Activated T-cell treated with anti-CD3 and anti-CD28 coated beads, Interleukin-2, amount 50 U/mL, for 4 hours (primary cell): ENCODE results near the gene SLC3A2. TPM values are rescaled to one million over a fixed set of nuclear protein-coding genes. Genes with fewer than 3 reads are reported as not detected.

Experiments
- ATAC-seq, 2 donors: fragments of 200-7000 bp; cut with Tn5 transposase; one replicate each; pipeline ENCODE4 v1.10.0; 2021
- DNase-seq: peaks from one replicate; pipeline ENCODE4 v3.0.0-alpha.2; 2020
- H3K27me3 Mint-ChIP-seq: one replicate; pipeline ENCODE4 v1.8.0; 2021; ENCODE audit warnings: low read depth, mixed read lengths
- H3K36me3 Mint-ChIP-seq: one replicate; pipeline ENCODE4 v1.8.0; 2022; ENCODE audit warnings: mixed read lengths; ENCODE audit not compliant: insufficient read depth
- H3K4me1 Mint-ChIP-seq: one replicate; pipeline ENCODE4 v1.8.0; 2021; ENCODE audit warnings: low read depth, mixed read lengths
- H3K4me3 Mint-ChIP-seq: one replicate; pipeline ENCODE4 v1.8.0; 2021; ENCODE audit warnings: mild to moderate bottlenecking, moderate library complexity, mixed read lengths
- H3K9me3 Mint-ChIP-seq: one replicate; pipeline ENCODE4 v1.8.0; 2021; ENCODE audit warnings: mixed read lengths
- total RNA-seq, 3 donors: library from RNA; stranded (reverse); gene quantifications; one replicate each; pipeline ENCODE4 v1.2.1, GENCODE V29; 2021

The SLC3A2 gene
- total RNA-seq, 3 donors from 2014 or later: 580 to 683 (median 586) TPM

DNA sequence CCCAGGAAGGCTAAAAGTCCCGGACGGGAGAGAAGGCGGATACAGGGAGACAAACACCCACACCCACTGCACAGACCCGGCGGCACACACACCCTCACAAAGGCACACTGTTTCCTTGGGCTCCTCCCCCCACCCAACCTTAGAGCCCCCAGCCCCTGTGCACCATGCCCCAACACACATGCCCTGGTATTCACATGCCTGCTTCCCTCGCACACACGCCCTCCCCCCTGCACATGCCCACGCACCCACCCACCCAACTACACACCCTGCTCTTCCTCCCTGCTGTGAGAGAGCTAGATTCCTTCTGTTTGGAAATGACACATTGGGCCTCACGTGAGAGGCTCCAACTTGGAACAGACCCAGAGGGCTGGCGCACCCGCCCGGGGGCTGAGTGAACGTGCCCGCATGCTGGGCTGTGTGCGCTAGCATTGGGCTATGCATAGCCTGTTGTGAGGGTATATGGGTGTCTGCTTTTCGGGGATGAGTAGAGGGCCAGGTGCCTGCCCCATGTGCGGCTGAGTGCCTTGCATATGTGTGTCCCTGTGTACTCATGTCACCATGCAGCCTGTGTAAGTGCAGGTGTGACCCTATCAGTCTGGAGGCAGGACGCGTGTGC is 41.0 kb downstream of the SLC3A2 start:
- Mint-ChIP-seq H3K4me3 (no peak overlapping the region), H3K36me3 (no peaks in the 10 kb centered on the region), H3K9me3 (no peaks in the 10 kb centered on the region), H3K4me1 (peaks cover 27% of the 10 kb centered on the region), H3K27me3 (peaks cover 36% of the 10 kb centered on the region)
- ATAC-seq (no peak), DNase-seq (no peak)

DNA sequence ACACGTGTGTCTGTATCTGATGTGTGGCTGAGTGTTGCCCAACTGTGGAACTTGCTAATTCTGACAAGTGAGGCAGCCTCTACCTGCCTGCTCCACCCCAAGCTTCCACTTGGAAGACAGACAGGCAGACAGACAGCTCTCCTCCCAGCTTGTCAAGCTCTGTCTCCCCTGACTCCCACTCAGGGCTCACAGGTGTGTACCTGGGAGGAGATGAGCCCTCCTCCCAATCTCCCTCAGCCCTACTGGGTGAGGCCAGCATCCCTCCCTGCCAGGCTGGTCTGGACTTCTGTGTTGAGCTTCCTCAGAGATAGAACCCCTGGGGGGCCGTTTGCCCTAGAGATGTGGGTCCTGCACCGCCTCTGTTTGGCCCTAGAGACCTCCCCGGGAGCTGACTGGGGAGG is 41.5 kb downstream of the SLC3A2 start:
- Mint-ChIP-seq H3K36me3 (no peaks in the 10 kb centered on the region), H3K9me3 (no peaks in the 10 kb centered on the region), H3K27me3 (peaks cover 39% of the 10 kb centered on the region), H3K4me1 (peaks cover 27% of the 10 kb centered on the region), H3K4me3 (peak overlapping the region; percentile 59)
- no peak for ATAC-seq
- no peak for DNase-seq

- peaks cover 27% of the 10 kb centered on the region for H3K4me1 Mint-ChIP-seq
- peaks cover 45% of the 10 kb centered on the region for H3K27me3 Mint-ChIP-seq
- ATAC-seq (peak; percentile 32 to 46), DNase-seq (peak; percentile 30)
- H3K36me3 Mint-ChIP-seq: no peaks in the 10 kb centered on the region
- no peaks in the 10 kb centered on the region for H3K9me3 Mint-ChIP-seq
- H3K4me3 Mint-ChIP-seq: peak overlapping the region; percentile 59
These were observed 42.1 kb downstream of the SLC3A2 start for GRCh38 chr11:62922653-62923431.

- Mint-ChIP-seq H3K4me1 (peaks cover 27% of the 10 kb centered on the region), H3K27me3 (peaks cover 49% of the 10 kb centered on the region), H3K4me3 (peak overlapping the region; percentile 58), H3K9me3 (no peaks in the 10 kb centered on the region), H3K36me3 (no peaks in the 10 kb centered on the region)
- ATAC-seq (peak in 1 of 2 donors; percentile 28), DNase-seq (no peak)
These were observed 43.1 kb downstream of the SLC3A2 start for GRCh38 chr11:62923601-62924411.

GRCh38 chr11:62925308-62925707 is 44.6 kb downstream of the SLC3A2 start:
- Mint-ChIP-seq H3K4me3 (peak overlapping the region; percentile 52), H3K27me3 (peaks cover 64% of the 10 kb centered on the region), H3K9me3 (no peaks in the 10 kb centered on the region), H3K4me1 (peaks cover 27% of the 10 kb centered on the region), H3K36me3 (no peaks in the 10 kb centered on the region)
- ATAC-seq (no peak), DNase-seq (no peak)

DNA sequence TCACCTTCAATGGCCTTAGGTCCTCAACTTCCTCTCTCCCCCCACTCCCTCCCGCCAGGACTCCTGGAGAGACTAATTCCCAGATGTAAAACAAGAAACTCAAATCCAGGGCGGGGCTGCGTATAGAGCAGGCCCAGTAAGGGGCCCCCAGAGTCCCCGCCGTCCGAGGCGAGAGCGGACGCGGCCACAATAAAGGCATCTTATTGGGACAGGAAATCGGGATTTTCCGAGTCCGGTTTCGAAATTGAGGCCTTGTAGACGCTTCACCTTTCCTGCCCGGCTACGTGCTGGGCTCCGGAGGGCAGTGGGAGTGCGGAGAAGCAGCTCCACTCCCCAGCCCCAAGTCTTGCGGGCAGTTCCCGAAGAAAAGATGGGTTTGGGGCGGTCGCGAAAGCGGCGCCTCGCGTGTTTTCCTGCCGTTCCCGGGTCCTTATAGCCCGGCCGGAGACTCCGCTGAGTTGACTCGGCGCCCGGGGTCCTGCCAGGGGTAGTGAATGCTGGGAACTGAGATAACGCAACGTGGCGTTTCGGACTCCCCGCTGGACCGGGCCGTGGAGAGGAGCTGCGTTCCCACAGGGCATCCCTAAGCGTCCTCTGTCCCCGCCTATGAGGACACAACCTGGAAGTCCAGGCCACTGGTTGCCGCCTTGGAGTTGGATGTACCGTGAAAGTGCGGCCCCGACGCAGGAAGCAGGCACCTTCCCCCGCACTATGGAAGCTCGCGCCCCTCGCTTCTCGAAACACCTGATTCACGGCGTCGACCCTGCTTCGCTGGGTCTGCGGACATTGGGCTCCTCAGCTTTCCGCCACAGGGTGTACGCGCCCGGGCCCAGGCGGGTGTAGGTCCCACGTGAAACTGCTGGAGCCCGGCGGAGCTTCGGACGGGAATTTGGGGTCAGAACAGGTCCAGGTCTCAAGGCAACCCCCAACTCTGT is 45.3 kb downstream of the SLC3A2 start:
- Mint-ChIP-seq H3K4me3 (peak overlapping the region; percentile 52), H3K9me3 (no peaks in the 10 kb centered on the region), H3K27me3 (peaks cover 69% of the 10 kb centered on the region), H3K36me3 (no peaks in the 10 kb centered on the region), H3K4me1 (peaks cover 27% of the 10 kb centered on the region)
- DNase-seq (no peak), ATAC-seq (peak in 1 of 2 donors; percentile 16)

DNA sequence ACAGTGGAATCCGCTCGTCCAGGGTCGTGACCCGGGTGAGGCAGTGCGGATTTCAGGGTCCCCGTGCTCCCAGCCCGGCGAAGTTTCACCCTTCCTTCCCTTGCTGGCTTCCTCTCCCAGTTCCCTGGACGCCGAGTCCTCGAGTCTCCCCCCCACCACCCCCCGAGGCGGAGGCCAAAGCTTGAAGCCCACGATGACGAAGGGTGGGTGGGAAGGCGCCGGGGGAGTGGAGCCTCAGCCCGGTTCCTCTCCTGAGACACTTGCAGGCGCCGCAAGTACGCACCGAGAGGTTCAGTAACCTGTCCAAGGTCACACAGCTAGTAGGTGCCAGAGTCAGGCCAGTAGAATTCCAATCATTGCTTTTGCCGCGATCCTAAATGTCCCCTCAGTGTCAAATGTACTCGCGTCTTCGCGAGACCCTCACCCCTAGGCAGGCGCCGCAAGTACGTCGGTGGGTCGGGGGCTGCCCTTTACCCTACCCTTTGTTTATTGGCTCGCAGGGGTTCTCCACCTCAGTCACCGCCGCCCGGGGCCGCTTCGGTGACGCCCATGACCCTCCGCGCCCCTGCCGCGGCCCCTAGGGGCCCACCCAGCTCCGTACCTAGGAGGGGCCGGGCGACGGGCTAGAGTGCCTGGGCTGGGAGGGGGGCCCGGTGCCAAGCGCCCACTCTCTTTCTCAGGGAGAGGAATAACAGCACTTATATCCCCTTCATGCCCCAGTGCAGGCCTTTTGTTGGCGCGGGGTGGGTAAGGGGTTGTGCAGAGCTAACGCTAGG is 46.2 kb downstream of the SLC3A2 start:
- no peak overlapping the region for H3K4me3 Mint-ChIP-seq
- H3K27me3 Mint-ChIP-seq: peaks cover 74% of the 10 kb centered on the region
- peaks cover 27% of the 10 kb centered on the region for H3K4me1 Mint-ChIP-seq
- DNase-seq (no peak), ATAC-seq (no peak)
- no peaks in the 10 kb centered on the region for H3K9me3 Mint-ChIP-seq
- no peaks in the 10 kb centered on the region for H3K36me3 Mint-ChIP-seq

DNA sequence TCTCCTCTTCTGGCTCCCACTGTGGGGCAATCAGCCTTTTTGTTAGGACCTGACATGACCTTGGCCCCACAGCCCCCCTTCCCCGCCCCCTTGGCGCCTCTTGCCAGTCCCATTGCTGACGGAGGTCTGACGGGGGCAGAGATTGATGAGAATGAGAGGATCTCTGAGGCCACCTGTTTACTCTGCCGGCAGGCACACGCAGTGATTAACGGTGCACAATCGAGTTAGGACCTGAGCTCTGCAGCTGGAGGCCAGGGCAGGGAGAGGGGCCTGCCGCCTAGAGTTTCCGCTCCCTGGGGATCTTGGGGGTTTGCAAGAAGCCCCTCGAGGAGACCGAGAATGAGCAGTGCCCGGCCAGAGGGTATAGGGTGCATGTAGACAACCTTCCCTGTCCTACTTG is 47.3 kb downstream of the SLC3A2 start:
- H3K27me3 Mint-ChIP-seq: peaks cover 69% of the 10 kb centered on the region
- H3K9me3 Mint-ChIP-seq: no peaks in the 10 kb centered on the region
- no peak overlapping the region for H3K4me3 Mint-ChIP-seq
- ATAC-seq (no peak), DNase-seq (no peak)
- peaks cover 21% of the 10 kb centered on the region for H3K4me1 Mint-ChIP-seq
- H3K36me3 Mint-ChIP-seq: no peaks in the 10 kb centered on the region

- no peaks in the 10 kb centered on the region for H3K36me3 Mint-ChIP-seq
- H3K4me3 Mint-ChIP-seq: no peak overlapping the region
- no peak for ATAC-seq
- DNase-seq: no peak
- peaks cover 12% of the 10 kb centered on the region for H3K4me1 Mint-ChIP-seq
- H3K27me3 Mint-ChIP-seq: peaks cover 61% of the 10 kb centered on the region
- no peaks in the 10 kb centered on the region for H3K9me3 Mint-ChIP-seq
These were observed 49.5 kb downstream of the SLC3A2 start for GRCh38 chr11:62930157-62930556.

DNA sequence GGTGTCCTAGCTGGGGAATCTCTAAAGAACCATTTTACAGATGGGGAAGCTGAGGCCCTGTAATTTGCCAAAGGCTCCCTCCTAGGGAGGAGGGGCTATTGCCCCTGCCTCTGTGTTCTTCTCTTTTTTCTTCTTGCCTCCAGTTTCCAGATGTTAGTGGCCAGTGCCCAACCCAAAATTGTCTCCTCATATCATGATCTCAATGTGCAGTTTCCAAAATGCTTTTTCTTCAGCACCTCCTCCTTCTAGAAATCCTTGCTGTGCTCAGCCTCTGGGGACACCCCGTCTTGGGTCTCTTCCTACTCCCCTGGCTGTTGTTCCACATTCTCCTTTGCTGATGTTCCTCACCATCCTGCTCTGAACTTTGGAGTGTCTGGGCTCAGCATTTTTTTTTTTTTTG is 50.0 kb downstream of the SLC3A2 start:
- no peaks in the 10 kb centered on the region for H3K9me3 Mint-ChIP-seq
- ATAC-seq: no peak
- peaks cover 56% of the 10 kb centered on the region for H3K27me3 Mint-ChIP-seq
- no peak overlapping the region for H3K4me3 Mint-ChIP-seq
- H3K4me1 Mint-ChIP-seq: peaks cover 7% of the 10 kb centered on the region
- no peaks in the 10 kb centered on the region for H3K36me3 Mint-ChIP-seq
- no peak for DNase-seq

GRCh38 chr11:62931499-62932278 is 51.0 kb downstream of the SLC3A2 start:
- Mint-ChIP-seq H3K36me3 (no peaks in the 10 kb centered on the region), H3K4me3 (no peak overlapping the region), H3K27me3 (peaks cover 48% of the 10 kb centered on the region), H3K4me1 (no peaks in the 10 kb centered on the region), H3K9me3 (no peaks in the 10 kb centered on the region)
- no peak for ATAC-seq
- no peak for DNase-seq

DNA sequence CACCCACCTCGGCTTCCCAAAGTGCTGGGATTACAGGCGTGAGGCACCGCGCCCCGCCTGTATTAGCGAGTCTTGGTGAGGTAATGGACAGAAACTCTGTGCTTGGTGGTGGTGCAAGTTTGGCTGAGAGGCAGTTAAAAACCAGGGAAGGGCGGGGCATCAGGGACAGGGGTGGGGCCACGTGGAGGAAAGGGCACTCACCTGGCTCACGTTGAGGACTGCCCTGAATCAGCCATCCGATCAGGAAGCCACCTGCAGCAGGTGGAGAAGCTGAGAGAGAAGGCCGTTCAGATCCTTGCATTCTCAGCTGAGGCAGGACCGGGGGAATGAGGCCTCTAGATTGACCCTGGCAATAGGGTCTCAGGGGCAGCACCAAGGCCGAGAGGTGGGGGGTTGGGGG is 52.6 kb downstream of the SLC3A2 start:
- Mint-ChIP-seq H3K9me3 (peaks cover 8% of the 10 kb centered on the region), H3K4me1 (peaks cover 2% of the 10 kb centered on the region), H3K27me3 (peaks cover 34% of the 10 kb centered on the region), H3K4me3 (no peak overlapping the region), H3K36me3 (no peaks in the 10 kb centered on the region)
- DNase-seq (no peak), ATAC-seq (no peak)
